Transverse colon (tissue), 4 donors: ENCODE results near the gene MAPKAPK2. TPM values are rescaled to one million over a fixed set of nuclear protein-coding genes. Genes with fewer than 3 reads are reported as not detected.
A peak's percentile ranks its signal among the peaks of the same experiment; 100 is the strongest.
"Not testable (repeated sequence)": the region's sequence is repeated elsewhere in the genome, so short reads cannot be mapped to it uniquely, and the experiment has no call there.

Experiments
- DNase-seq: peaks from one replicate; pipeline ENCODE4 v3.0.0-alpha.2; 2019
- H3K27ac ChIP-seq, 4 donors: fragments of 200-600 bp; sonication (generic); 2 replicates each; pipeline ENCODE4 v1.5.1; 2016 to 2018; ENCODE audit warnings: inconsistent platforms in 4 of 4
- H3K27me3 ChIP-seq: fragments of 200-600 bp; sonication (generic); 2 replicates; pipeline ENCODE4 v1.5.1; 2017; ENCODE audit warnings: inconsistent platforms
- H3K36me3 ChIP-seq, 4 donors: fragments of 200-600 bp; sonication (generic); 2 replicates each; pipeline ENCODE4 v1.5.1; 2017 to 2019; ENCODE audit warnings: inconsistent platforms in 4 of 4
- H3K4me1 ChIP-seq, 4 donors: fragments of 200-600 bp; sonication (generic); 2 replicates each; pipeline ENCODE4 v1.5.1; 2017 to 2020; ENCODE audit warnings: inconsistent platforms in 4 of 4
- H3K4me3 ChIP-seq, 4 donors: fragments of 200-600 bp; sonication (generic); 1 replicate in 1 of 4; 2 replicates in 3 of 4; pipeline versions ENCODE4 v1.5.1 to v1.6.1; 2017 to 2019; ENCODE audit warnings: inconsistent platforms in 4 of 4
- H3K9me3 ChIP-seq, 2 donors: fragments of 200-600 bp; sonication (generic); 2 replicates each; pipeline ENCODE4 v1.5.1; 2017 to 2019; ENCODE audit warnings: inconsistent platforms in 2 of 2
- EP300 ChIP-seq: sonication (generic); formaldehyde crosslinking; IDR thresholded peaks from one replicate; pipeline ENCODE4 v1.6.1; 2017; ENCODE audit warnings: antibody characterized with exemption, low read depth
- POLR2A ChIP-seq: fragments of 450-650 bp; IDR thresholded peaks from one replicate; pipeline ENCODE4 v1.6.1; 2016; ENCODE audit warnings: antibody characterized with exemption, mild to moderate bottlenecking, moderate library complexity
- POLR2AphosphoS5 ChIP-seq, 3 donors: sonication (generic); formaldehyde crosslinking; IDR thresholded peaks; one replicate each; pipeline ENCODE4 v1.6.1; 2016; ENCODE audit warnings: antibody characterized with exemption in 3 of 3
- WGBS, 2 donors: methylation state at CpG; one replicate each; pipeline ENCODE4 v1.1.5; 2018; ENCODE audit warnings: low coverage in 1 of 2; 5-methylcytosine and 5-hydroxymethylcytosine counted together
- in situ Hi-C, 4 donors: fragments of 200-750 bp; cut with MboI; loops; one replicate each; pipeline versions ENCODE4 v1.15.0 to v1.15.1; 2017; ENCODE audit warnings: low sequenced_read_pairs in 3 of 4, low pct_ligation_motif_present in 1 of 4, low pct_unique_long_range_greater_than_20kb in 1 of 4
- intact Hi-C: fragments of 100-400 bp; cut with DNase I; formaldehyde crosslinking; loops from one replicate; pipeline ENCODE4 v1.15.1; 2023; ENCODE audit warnings: low total_unique reads
- total RNA-seq, 4 donors: library from RNA; depleted of rRNA; stranded (reverse); fragments of >200 nt; gene quantifications; one replicate each; pipeline ENCODE4 v1.1.0, GENCODE V29; 2016
- TF ChIP-seq, protein P1 (sequence below), 5 experiments: fragments of 200-600 bp in 3 of 5; fragments of 450-650 bp in 2 of 5; sonication (generic) in 3 of 5; IDR thresholded peaks; 1 replicate in 2 of 5; 2 replicates in 3 of 5; pipeline ENCODE4 v1.5.1; 2016 to 2017; ENCODE audit warnings: antibody characterized with exemption in 5 of 5, inconsistent platforms in 3 of 5, mild to moderate bottlenecking in 2 of 5, moderate library complexity in 1 of 5

MAPKAPK2 gene
- total RNA-seq, 4 donors from 2014 or later = 47.0 to 74.8 (median 52.2) TPM

DNA sequence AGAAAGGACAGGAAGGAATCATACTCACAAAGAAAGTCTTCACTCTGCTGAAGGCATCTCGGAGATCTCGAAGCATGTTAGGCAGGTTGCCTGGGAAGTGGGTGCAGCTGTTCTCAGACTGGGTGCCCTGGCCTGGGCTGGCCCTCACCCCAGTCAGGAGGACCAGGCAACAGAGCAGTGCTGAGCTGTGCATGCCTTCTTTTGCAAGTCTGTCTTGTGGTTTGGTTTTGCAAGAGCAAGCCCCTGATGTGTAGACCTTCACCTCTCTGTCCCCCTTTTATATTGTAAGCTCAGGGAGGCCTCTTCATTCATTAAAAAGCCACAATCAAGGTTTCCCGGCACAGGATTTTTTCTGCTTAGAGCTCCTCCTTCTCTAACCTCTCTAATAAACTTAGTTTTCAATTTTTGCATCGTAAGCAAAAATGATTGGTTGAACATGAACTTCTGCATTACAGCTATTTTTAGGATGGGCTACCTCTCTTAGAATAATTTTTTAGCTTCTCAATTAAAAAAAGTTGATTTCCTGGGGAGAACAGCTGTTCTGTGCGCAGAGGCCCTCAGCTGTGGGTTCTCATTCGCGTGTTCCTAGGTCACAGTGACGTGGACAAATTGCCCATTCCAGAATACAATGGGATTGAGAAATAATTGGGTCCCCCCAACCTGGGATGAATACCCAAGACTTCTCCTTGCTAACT, 87.7 kb downstream of the MAPKAPK2 start, which contains the start of gene IL10:
Gene IL10 (minus strand): TSS at position 252 of the 695 bp plus-strand sequence. CDS start 59 bp downstream, at position 193.
- intact Hi-C loops = no loop called here
- H3K4me3 ChIP-seq = no peak within 1 kb of the TSS
- peak; percentile 26 for TF ChIP-seq POLR2A
- no peak for TF ChIP-seq EP300
- TF ChIP-seq, protein P1, sequence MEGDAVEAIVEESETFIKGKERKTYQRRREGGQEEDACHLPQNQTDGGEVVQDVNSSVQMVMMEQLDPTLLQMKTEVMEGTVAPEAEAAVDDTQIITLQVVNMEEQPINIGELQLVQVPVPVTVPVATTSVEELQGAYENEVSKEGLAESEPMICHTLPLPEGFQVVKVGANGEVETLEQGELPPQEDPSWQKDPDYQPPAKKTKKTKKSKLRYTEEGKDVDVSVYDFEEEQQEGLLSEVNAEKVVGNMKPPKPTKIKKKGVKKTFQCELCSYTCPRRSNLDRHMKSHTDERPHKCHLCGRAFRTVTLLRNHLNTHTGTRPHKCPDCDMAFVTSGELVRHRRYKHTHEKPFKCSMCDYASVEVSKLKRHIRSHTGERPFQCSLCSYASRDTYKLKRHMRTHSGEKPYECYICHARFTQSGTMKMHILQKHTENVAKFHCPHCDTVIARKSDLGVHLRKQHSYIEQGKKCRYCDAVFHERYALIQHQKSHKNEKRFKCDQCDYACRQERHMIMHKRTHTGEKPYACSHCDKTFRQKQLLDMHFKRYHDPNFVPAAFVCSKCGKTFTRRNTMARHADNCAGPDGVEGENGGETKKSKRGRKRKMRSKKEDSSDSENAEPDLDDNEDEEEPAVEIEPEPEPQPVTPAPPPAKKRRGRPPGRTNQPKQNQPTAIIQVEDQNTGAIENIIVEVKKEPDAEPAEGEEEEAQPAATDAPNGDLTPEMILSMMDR (IDR thresholded peaks at IDR 0.05) = no peak
- no peaks in the 10 kb centered on the region for H3K9me3 ChIP-seq
- peak within 1 kb of the TSS; percentile 15 to 51 (median 31) for H3K27ac ChIP-seq
- WGBS, 2 donors = 81% methylated on average over 4 to 8 of the region's 8 CpGs
- peak; percentile 20 for DNase-seq
- no peaks in the 10 kb centered on the region for H3K36me3 ChIP-seq
- in situ Hi-C loops = no loop called here
- H3K27me3 ChIP-seq = peaks cover 7% of the 10 kb centered on the region
- H3K4me1 ChIP-seq = peaks cover 0 to 8% (median 0%) of the 10 kb centered on the region in 4 donors

DNA sequence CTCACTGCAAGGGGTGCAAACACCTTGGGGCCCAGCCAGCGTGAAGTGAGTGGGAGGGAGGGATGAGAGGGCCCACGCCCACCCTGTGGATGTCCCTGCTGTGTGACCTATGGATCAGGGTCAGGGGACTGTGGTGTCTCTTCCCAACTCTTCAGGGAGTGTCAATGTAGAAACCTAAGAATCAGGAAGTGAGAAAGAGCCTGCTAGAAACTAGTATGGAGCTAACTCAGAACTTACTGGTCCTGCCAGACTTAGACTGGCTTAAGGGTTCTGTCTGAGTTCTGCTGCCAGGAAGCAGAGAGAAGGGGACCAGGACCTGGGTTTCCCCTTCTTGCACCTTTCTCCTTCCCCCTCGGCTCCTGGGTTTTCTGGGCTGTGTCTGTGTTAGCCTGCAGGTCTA, 89.4 kb downstream of the MAPKAPK2 start:
- Histone ChIP-seq H3K27ac (no peak overlapping the region), H3K27me3 (peaks cover 7% of the 10 kb centered on the region), H3K9me3 (no peaks in the 10 kb centered on the region), H3K4me1 (peaks cover 0 to 8% (median 0%) of the 10 kb centered on the region in 4 donors), H3K4me3 (no peak overlapping the region), H3K36me3 (no peaks in the 10 kb centered on the region)
- no peak for TF ChIP-seq EP300
- WGBS, 2 donors = 54% methylated on average over 3 of the region's 3 CpGs; no CpG with 5 or more reads in 1 of the 2 donors
- intact Hi-C loops = no loop called here
- in situ Hi-C loops = no loop called here
- no peak for DNase-seq

DNA sequence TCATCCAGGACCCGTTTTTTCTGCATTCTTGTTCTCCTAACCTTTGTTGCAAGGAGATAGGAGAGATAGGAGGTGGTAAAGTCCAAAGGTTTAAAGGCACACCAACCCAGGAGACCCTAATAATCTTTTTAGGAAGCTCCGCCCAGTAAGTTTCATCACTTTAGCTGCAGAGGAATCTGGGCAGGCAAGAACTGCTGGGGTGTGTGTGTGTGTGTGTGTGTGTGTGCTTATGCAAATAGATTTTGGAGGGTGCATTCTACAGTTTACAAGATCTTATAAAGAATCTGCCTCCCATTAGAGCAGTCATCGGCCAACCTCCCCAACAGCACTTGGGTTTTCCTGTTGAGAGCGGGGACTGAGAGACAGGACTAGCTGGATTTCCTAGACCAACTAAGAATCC, 91.5 kb downstream of the MAPKAPK2 start:
- no peaks in the 10 kb centered on the region for H3K9me3 ChIP-seq
- TF ChIP-seq POLR2AphosphoS5 (IDR thresholded peaks at IDR 0.05) = no peak
- TF ChIP-seq, protein P1 (IDR thresholded peaks at IDR 0.05) = no peak
- TF ChIP-seq POLR2A = no peak
- H3K4me1 ChIP-seq = peaks cover 0 to 4% (median 0%) of the 10 kb centered on the region in 4 donors
- peaks cover 7% of the 10 kb centered on the region for H3K27me3 ChIP-seq
- DNase-seq = no peak
- WGBS, 2 donors = 78% methylated on average over 4 of the region's 4 CpGs; no CpG with 5 or more reads in 1 of the 2 donors
- H3K36me3 ChIP-seq = no peaks in the 10 kb centered on the region
- in situ Hi-C loops = no loop called here
- H3K4me3 ChIP-seq = no peak overlapping the region
- intact Hi-C loops = no loop called here
- H3K27ac ChIP-seq = no peak overlapping the region

DNA sequence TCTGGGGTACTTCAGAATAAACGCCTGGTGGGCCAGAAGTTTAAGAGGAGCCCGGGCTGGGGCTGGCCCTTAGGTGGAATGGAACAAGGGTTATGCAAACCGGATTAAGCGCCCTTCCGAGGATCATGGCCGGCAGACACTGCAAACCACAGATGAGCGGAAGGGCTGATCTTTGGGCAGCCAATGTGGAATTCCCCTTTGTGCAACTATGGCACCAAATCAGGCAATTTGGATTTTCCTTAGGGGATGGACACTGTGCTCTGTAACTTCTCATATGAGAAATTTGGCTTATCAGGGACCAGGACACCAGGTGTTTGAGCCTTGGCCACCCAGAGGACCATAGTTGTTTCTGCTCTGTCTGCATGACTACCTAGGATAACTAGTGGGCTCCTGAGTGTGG, 93.3 kb downstream of the MAPKAPK2 start:
- TF ChIP-seq EP300 (no peak), POLR2A (no peak), POLR2AphosphoS5 (IDR thresholded peaks at IDR 0.05) (no peak)
- TF ChIP-seq, protein P1 (IDR thresholded peaks at IDR 0.05) = no peak
- no peaks in the 10 kb centered on the region for H3K9me3 ChIP-seq
- WGBS, 2 donors = 86% methylated on average over 7 of the region's 7 CpGs; no CpG with 5 or more reads in 1 of the 2 donors
- in situ Hi-C loops = no loop called here
- H3K36me3 ChIP-seq = no peaks in the 10 kb centered on the region
- H3K27ac ChIP-seq = no peak overlapping the region
- intact Hi-C loops = no loop called here
- no peak for DNase-seq
- peaks cover 7% of the 10 kb centered on the region for H3K27me3 ChIP-seq
- no peak overlapping the region for H3K4me3 ChIP-seq
- H3K4me1 ChIP-seq = peaks cover 0 to 4% (median 0%) of the 10 kb centered on the region in 4 donors

DNA sequence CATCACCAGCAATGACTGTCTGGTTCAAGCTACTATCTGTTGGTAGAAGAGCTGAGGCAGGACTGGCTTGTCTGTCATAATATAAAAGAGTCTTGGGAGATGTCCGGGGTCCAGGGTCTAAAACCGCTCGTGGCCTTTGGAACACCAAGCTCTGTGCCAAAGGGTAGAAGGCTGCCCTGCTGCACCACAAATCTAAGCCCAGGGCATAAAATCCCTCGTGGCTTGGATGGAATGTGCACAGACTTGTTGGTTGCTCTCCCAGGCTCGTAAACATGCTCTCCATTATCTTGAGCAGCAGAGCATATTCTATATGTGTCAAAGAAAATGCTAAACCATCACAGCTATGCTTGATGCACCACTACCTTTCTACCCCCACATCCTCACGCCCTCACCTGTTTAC, 94.2 kb downstream of the MAPKAPK2 start:
- H3K4me3 ChIP-seq, H3K36me3 ChIP-seq, in situ Hi-C loops, H3K27ac ChIP-seq, intact Hi-C loops, H3K4me1 ChIP-seq, H3K9me3 ChIP-seq, DNase-seq, H3K27me3 ChIP-seq: not testable (repeated sequence)
- 60 to 77% methylated on average over 1 to 6 of the region's 6 CpGs for WGBS, 2 donors
